HEK293 (cell line): ENCODE data around the gene IRS1.

ENCODE experiments used
- CTCF ChIA-PET: fragments of 350-600 bp; formaldehyde crosslinking; extraction: SDS; loops from one replicate; lab custom pipeline; 2021; ENCODE audit warnings: antibody characterized with exemption; lab: Yijun Ruan, JAX
- POLR2A ChIA-PET: fragments of 300-600 bp; formaldehyde crosslinking; extraction: SDS; loops from one replicate; lab custom pipeline; 2020; ENCODE audit warnings: antibody characterized with exemption, inconsistent platforms; lab: Yijun Ruan, JAX
- H3K27ac ChIP-seq: fragments of 200-500 bp; sonication (Bioruptor generic); 2 replicates; pipeline ENCODE4 v1.5.1; 2014; ENCODE audit warnings: low read depth, low read length, control low read depth, inconsistent platforms; ENCODE audit errors: extremely low read depth
- H3K36me3 ChIP-seq, 2 experiments: fragments of 200-500 bp in 1 of 2; sonication (Bioruptor generic) in 1 of 2; 1 replicate in 1 of 2; 2 replicates in 1 of 2; pipeline ENCODE4 v1.5.1; 2014 to 2017; ENCODE audit warnings: inconsistent platforms in 2 of 2, low read length in 2 of 2; ENCODE audit not compliant: control insufficient read depth in 2 of 2, insufficient read depth in 1 of 2
- H3K4me1 ChIP-seq: fragments of 200-500 bp; sonication (Bioruptor generic); 2 replicates; pipeline ENCODE4 v1.5.1; 2014; ENCODE audit warnings: mild to moderate bottlenecking, low read length, inconsistent platforms; ENCODE audit not compliant: control insufficient read depth, insufficient read depth
- H3K4me3 ChIP-seq: 2 replicates; pipeline ENCODE4 v1.5.1; 2011; ENCODE audit warnings: low read depth, mild to moderate bottlenecking, control low read depth, low read length, moderate library complexity
- H3K9me3 ChIP-seq: fragments of 200-500 bp; sonication (Bioruptor generic); 2 replicates; pipeline ENCODE4 v1.5.1; 2014; ENCODE audit warnings: low read depth, low read length, inconsistent platforms; ENCODE audit not compliant: control insufficient read depth, insufficient read depth
- GLI2 ChIP-seq: fragments of 450-650 bp; formaldehyde crosslinking; IDR thresholded peaks from 2 replicates; pipeline ENCODE4; 2017; ENCODE audit warnings: missing biosample characterization, missing genetic modification characterization, low read depth, borderline replicate concordance
- KLF16 ChIP-seq: fragments of 450-650 bp; formaldehyde crosslinking; IDR thresholded peaks from 2 replicates; pipeline ENCODE4 v1.5.1; 2017; ENCODE audit warnings: missing biosample characterization, missing genetic modification characterization
- OSR2 ChIP-seq: fragments of 450-650 bp; formaldehyde crosslinking; IDR thresholded peaks from 2 replicates; pipeline ENCODE4 v1.5.1; 2016; ENCODE audit warnings: missing biosample characterization, missing genetic modification characterization
- SETDB1 ChIP-seq: IDR thresholded peaks from one replicate; pipeline ENCODE4 v1.6.1; 2017; ENCODE audit warnings: mild to moderate bottlenecking, low read length, moderate library complexity, mixed read lengths; ENCODE audit not compliant: insufficient read length
- ZBTB11 ChIP-seq: fragments of 450-650 bp; formaldehyde crosslinking; conservative IDR thresholded peaks from 2 replicates; pipeline ENCODE4 v1.5.1; 2016; ENCODE audit warnings: low read depth, missing biosample characterization, missing genetic modification characterization
- ZFP37 ChIP-seq: fragments of 450-650 bp; formaldehyde crosslinking; IDR thresholded peaks from 2 replicates; pipeline ENCODE4 v1.5.1; 2016; ENCODE audit warnings: missing biosample characterization, missing genetic modification characterization
- ZNF138 ChIP-seq: fragments of 450-650 bp; formaldehyde crosslinking; IDR thresholded peaks from 2 replicates; pipeline ENCODE4 v1.5.1; 2016; ENCODE audit warnings: missing biosample characterization, missing genetic modification characterization, borderline replicate concordance
- ZNF211 ChIP-seq: fragments of 450-650 bp; formaldehyde crosslinking; IDR thresholded peaks from 2 replicates; pipeline ENCODE4 v1.5.1; 2016; ENCODE audit warnings: low read depth, missing biosample characterization, missing genetic modification characterization
- ZNF23 ChIP-seq: fragments of 450-650 bp; formaldehyde crosslinking; IDR thresholded peaks from 2 replicates; pipeline ENCODE4 v1.5.1; 2016; ENCODE audit warnings: missing biosample characterization, missing genetic modification characterization, borderline replicate concordance
- ZNF239 ChIP-seq: fragments of 450-650 bp; formaldehyde crosslinking; IDR thresholded peaks from 2 replicates; pipeline ENCODE4 v1.5.1; 2016; ENCODE audit warnings: missing biosample characterization, missing genetic modification characterization
- ZNF449 ChIP-seq: fragments of 450-650 bp; formaldehyde crosslinking; IDR thresholded peaks from 2 replicates; pipeline ENCODE4 v1.5.1; 2017; ENCODE audit warnings: missing biosample characterization, mild to moderate bottlenecking, missing genetic modification characterization, moderate library complexity
- ZNF513 ChIP-seq: fragments of 450-650 bp; IDR thresholded peaks from 2 replicates; pipeline ENCODE4 v1.5.1; 2018; ENCODE audit warnings: missing biosample characterization, missing genetic modification characterization
- ZNF544 ChIP-seq: fragments of 450-650 bp; formaldehyde crosslinking; IDR thresholded peaks from 2 replicates; pipeline ENCODE4 v1.5.0; 2017; ENCODE audit warnings: missing biosample characterization, missing genetic modification characterization
- ZNF660 ChIP-seq: fragments of 450-650 bp; IDR thresholded peaks from 2 replicates; pipeline ENCODE4 v1.5.1; 2018; ENCODE audit warnings: missing biosample characterization, mild to moderate bottlenecking, missing genetic modification characterization
- TF ChIP-seq, protein P1 (sequence below): fragments of 450-650 bp; formaldehyde crosslinking; IDR thresholded peaks from 2 replicates; pipeline ENCODE4 v1.5.1; 2016; ENCODE audit warnings: missing biosample characterization, missing genetic modification characterization
- TF ChIP-seq, protein P2 (sequence below): fragments of 450-650 bp; formaldehyde crosslinking; IDR thresholded peaks from 2 replicates; pipeline ENCODE4 v1.5.1; 2017; ENCODE audit warnings: missing biosample characterization, missing genetic modification characterization
- TF ChIP-seq, protein P3 (sequence below): fragments of 450-650 bp; formaldehyde crosslinking; IDR thresholded peaks from 2 replicates; pipeline ENCODE4 v1.5.1; 2016; ENCODE audit warnings: missing biosample characterization, missing genetic modification characterization
- TF ChIP-seq, protein P4 (sequence below): fragments of 450-650 bp; formaldehyde crosslinking; IDR thresholded peaks from 2 replicates; pipeline ENCODE4 v1.5.1; 2016; ENCODE audit warnings: missing biosample characterization, missing genetic modification characterization

Gene IRS1

GRCh38 chr2:226684563-226684959, 115.1 kb downstream of the IRS1 start (continued):
- TF ChIP-seq ZBTB11 (tag by site-specific recombination): no peak

- no peaks in the 10 kb centered on the region for H3K36me3 ChIP-seq
- POLR2A ChIA-PET: no interaction called here
- TF ChIP-seq, protein P1, sequence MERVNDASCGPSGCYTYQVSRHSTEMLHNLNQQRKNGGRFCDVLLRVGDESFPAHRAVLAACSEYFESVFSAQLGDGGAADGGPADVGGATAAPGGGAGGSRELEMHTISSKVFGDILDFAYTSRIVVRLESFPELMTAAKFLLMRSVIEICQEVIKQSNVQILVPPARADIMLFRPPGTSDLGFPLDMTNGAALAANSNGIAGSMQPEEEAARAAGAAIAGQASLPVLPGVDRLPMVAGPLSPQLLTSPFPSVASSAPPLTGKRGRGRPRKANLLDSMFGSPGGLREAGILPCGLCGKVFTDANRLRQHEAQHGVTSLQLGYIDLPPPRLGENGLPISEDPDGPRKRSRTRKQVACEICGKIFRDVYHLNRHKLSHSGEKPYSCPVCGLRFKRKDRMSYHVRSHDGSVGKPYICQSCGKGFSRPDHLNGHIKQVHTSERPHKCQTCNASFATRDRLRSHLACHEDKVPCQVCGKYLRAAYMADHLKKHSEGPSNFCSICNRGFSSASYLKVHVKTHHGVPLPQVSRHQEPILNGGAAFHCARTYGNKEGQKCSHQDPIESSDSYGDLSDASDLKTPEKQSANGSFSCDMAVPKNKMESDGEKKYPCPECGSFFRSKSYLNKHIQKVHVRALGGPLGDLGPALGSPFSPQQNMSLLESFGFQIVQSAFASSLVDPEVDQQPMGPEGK (tag by site-specific recombination): no peak
- TF ChIP-seq, protein P2, sequence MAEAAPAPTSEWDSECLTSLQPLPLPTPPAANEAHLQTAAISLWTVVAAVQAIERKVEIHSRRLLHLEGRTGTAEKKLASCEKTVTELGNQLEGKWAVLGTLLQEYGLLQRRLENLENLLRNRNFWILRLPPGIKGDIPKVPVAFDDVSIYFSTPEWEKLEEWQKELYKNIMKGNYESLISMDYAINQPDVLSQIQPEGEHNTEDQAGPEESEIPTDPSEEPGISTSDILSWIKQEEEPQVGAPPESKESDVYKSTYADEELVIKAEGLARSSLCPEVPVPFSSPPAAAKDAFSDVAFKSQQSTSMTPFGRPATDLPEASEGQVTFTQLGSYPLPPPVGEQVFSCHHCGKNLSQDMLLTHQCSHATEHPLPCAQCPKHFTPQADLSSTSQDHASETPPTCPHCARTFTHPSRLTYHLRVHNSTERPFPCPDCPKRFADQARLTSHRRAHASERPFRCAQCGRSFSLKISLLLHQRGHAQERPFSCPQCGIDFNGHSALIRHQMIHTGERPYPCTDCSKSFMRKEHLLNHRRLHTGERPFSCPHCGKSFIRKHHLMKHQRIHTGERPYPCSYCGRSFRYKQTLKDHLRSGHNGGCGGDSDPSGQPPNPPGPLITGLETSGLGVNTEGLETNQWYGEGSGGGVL: no peak
- TF ChIP-seq GLI2: no peak
- no peak for TF ChIP-seq SETDB1
- TF ChIP-seq, protein P3, sequence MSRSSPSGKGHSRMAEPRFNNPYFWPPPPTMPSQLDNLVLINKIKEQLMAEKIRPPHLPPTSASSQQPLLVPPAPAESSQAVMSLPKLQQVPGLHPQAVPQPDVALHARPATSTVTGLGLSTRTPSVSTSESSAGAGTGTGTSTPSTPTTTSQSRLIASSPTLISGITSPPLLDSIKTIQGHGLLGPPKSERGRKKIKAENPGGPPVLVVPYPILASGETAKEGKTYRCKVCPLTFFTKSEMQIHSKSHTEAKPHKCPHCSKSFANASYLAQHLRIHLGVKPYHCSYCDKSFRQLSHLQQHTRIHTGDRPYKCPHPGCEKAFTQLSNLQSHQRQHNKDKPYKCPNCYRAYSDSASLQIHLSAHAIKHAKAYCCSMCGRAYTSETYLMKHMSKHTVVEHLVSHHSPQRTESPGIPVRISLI (tag by site-specific recombination): no peak
- TF ChIP-seq ZNF449 (tag by site-specific recombination): no peak
- no peak for TF ChIP-seq KLF16
- no peak for TF ChIP-seq ZNF138 (tag by site-specific recombination)
- TF ChIP-seq ZFP37 (tag by site-specific recombination): no peak
- TF ChIP-seq ZNF211 (tag by site-specific recombination): no peak
- H3K27ac ChIP-seq: no peak overlapping the region
- CTCF ChIA-PET: interaction anchor here (0.7 kb wide), 1 partner anchor 209 kb away, joined by 3 read pairs; no protein-coding TSS in a partner anchor
- peaks cover 6% of the 10 kb centered on the region; the same call in 1 of the 2 replicates for H3K4me1 ChIP-seq
- no peaks in the 10 kb centered on the region for H3K9me3 ChIP-seq
- no peak overlapping the region for H3K4me3 ChIP-seq
Observed at GRCh38 chr2:226683944-226684562, 115.6 kb downstream of the IRS1 start.

DNA sequence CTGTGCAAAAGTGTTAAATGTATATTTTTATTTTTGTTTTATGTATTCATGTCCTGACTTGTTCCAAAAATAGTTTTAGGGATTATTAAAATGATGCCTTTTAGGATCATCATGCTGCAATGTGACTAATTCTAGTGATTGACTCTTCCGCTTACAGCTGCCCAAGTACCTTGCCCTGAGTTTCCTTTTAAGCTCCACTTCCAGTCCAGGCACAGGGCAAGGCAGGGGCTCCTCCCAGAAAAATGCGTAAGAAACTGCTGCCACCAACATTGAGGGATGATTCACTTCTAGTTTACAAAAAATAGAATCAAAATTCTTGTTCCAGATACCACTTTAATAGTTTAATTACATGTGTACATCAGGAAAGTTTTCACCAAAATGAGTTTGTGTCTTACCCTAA, 116.4 kb downstream of the IRS1 start:
- Histone ChIP-seq H3K4me3 (no peak overlapping the region), H3K36me3 (no peaks in the 10 kb centered on the region), H3K9me3 (no peaks in the 10 kb centered on the region), H3K4me1 (peaks cover 6% of the 10 kb centered on the region), H3K27ac (no peak overlapping the region)
- TF ChIP-seq ZNF239 (tag by site-specific recombination) (no peak), OSR2 (tag by site-specific recombination) (no peak), ZNF513 (no peak), ZNF660 (no peak), ZNF544 (no peak), ZNF23 (tag by site-specific recombination) (no peak)
- TF ChIP-seq, protein P4, sequence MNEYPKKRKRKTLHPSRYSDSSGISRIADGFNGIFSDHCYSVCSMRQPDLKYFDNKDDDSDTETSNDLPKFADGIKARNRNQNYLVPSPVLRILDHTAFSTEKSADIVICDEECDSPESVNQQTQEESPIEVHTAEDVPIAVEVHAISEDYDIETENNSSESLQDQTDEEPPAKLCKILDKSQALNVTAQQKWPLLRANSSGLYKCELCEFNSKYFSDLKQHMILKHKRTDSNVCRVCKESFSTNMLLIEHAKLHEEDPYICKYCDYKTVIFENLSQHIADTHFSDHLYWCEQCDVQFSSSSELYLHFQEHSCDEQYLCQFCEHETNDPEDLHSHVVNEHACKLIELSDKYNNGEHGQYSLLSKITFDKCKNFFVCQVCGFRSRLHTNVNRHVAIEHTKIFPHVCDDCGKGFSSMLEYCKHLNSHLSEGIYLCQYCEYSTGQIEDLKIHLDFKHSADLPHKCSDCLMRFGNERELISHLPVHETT (tag by site-specific recombination): no peak
- POLR2A ChIA-PET: no interaction called here
- CTCF ChIA-PET: no interaction called here
